Activated B cell treated with CpG ODN at 0.5 μM for 24 hours (primary cell): ENCODE measurements around the gene BCR. TPM values are rescaled to one million over a fixed set of nuclear protein-coding genes. Genes with fewer than 3 reads are reported as not detected.

Source experiments
- ATAC-seq: fragments of 200-7000 bp; cut with Tn5 transposase; one replicate; pipeline ENCODE4 v1.10.0; 2021; ENCODE audit warnings: low read depth, mild to moderate bottlenecking, moderate library complexity
- CTCF ChIA-PET: fragments of 350-600 bp; sonication (Branson Sonifier 250); formaldehyde crosslinking; loops from one replicate; lab custom pipeline; 2021; ENCODE audit warnings: antibody characterized with exemption; lab: Charles Lee
- POLR2A ChIA-PET: fragments of 350-600 bp; sonication (Branson Sonifier 250); formaldehyde crosslinking; loops from one replicate; lab custom pipeline; 2021; ENCODE audit warnings: antibody characterized with exemption; lab: Charles Lee
- DNase-seq: peaks from one replicate; pipeline ENCODE4 v3.0.0; 2022
- H3K27ac Mint-ChIP-seq: one replicate; pipeline ENCODE4 v1.8.0; 2020; ENCODE audit warnings: mixed read lengths
- H3K27me3 Mint-ChIP-seq: one replicate; pipeline ENCODE4 v1.8.0; 2021; ENCODE audit warnings: mixed read lengths
- H3K36me3 Mint-ChIP-seq: one replicate; pipeline ENCODE4 v1.8.0; 2021; ENCODE audit warnings: low read depth, mixed read lengths
- H3K4me1 Mint-ChIP-seq: one replicate; pipeline ENCODE4 v1.8.0; 2021; ENCODE audit warnings: mixed read lengths
- H3K4me3 Mint-ChIP-seq: one replicate; pipeline ENCODE4 v1.8.0; 2020; ENCODE audit warnings: mild to moderate bottlenecking, mixed read lengths
- H3K9me3 Mint-ChIP-seq: one replicate; pipeline ENCODE4 v1.8.0; 2020; ENCODE audit warnings: mixed read lengths
- intact Hi-C: fragments of 100-400 bp; cut with micrococcal nuclease; formaldehyde crosslinking; loops from one replicate; pipeline ENCODE4 v1.15.1; 2024
- total RNA-seq: library from RNA; stranded (reverse); gene quantifications from 2 replicates; pipeline ENCODE4 v1.2.3, GENCODE V29; 2022
- TF ChIP-seq, protein P1 (sequence below): fragments of 200-600 bp; IDR thresholded peaks from one replicate; pipeline ENCODE4 v1.8.0; 2022; ENCODE audit warnings: antibody characterized with exemption, mild to moderate bottlenecking

BCR gene
- total RNA-seq, 1 donor from 2014 or later: 20.9 TPM

DNA sequence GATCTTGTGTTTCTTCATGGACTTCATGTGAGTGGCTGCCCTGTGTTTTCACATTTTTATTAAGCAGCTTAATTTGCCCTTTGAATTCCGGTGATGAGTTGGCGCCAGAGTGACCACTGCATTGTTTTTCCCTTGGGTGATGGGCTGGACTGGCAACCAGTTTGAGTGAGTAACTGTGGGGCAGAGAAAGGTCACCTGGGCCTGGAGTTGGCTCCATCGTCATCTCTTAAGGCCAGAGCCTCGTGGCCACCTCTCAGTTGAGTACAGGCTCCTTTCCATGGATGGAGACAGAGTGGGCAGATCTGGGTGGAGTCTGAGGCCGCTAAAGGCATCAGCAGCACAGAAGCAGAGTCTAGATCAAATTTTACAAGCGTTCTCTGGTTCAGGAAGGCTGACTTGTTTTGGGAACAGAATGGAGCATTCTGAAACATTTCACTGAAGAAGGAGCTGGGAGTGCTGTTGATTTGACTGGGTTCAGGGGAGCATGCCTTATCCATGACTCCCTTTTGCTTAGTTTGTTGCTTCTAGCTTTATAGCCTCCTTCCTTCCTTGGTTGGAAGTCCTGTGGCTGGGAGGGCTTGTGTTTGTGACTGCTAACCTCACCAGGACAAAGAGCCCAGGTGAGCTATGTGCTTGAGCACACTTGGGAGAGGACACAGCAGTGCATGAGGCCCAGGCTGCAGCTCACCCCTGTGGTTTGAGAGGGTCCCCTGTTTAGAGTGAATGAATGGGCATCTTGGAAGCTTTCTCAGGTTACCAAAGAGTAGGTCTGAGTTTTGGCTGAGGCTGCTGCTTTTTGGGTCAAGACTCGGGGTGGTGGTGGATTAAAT, 7.8 kb downstream of the BCR start:
- DNase-seq: no peak
- intact Hi-C loops: no loop called here
- Mint-ChIP-seq H3K4me3 (no peak overlapping the region), H3K9me3 (no peaks in the 10 kb centered on the region), H3K36me3 (peaks cover 16% of the 10 kb centered on the region), H3K27me3 (no peaks in the 10 kb centered on the region), H3K4me1 (peaks cover 28% of the 10 kb centered on the region), H3K27ac (no peak overlapping the region)
- TF ChIP-seq, protein P1, sequence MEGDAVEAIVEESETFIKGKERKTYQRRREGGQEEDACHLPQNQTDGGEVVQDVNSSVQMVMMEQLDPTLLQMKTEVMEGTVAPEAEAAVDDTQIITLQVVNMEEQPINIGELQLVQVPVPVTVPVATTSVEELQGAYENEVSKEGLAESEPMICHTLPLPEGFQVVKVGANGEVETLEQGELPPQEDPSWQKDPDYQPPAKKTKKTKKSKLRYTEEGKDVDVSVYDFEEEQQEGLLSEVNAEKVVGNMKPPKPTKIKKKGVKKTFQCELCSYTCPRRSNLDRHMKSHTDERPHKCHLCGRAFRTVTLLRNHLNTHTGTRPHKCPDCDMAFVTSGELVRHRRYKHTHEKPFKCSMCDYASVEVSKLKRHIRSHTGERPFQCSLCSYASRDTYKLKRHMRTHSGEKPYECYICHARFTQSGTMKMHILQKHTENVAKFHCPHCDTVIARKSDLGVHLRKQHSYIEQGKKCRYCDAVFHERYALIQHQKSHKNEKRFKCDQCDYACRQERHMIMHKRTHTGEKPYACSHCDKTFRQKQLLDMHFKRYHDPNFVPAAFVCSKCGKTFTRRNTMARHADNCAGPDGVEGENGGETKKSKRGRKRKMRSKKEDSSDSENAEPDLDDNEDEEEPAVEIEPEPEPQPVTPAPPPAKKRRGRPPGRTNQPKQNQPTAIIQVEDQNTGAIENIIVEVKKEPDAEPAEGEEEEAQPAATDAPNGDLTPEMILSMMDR: no peak
- ATAC-seq: no peak
- ChIA-PET POLR2A (no interaction called here), CTCF (interaction anchor here (0.8 to 1.5 kb wide), 3 partner anchors 9 to 94 kb away, joined by 3 to 4 read pairs (median 3); no protein-coding TSS in a partner anchor)

DNA sequence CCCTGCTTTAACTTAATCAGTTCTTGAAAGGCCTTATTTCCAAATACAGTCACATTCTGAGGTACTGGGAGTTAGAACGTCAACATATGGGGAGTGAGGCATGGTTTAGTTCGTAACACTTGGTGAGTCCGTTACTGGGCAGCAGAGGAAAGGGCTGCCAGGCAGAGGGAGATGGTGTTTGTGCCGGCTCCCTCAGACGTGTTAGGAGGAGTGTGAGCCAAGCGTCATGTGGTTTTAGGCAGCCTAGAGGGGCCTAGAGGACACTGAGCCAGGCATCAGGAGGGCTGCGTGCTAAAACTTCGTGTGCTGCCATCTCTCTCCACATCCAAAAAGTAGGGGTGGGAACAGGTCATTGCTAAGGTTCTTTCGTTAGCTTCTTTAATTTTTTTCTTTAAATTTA, 10.2 kb downstream of the BCR start:
- DNase-seq (no peak), ATAC-seq (no peak)
- H3K4me3 Mint-ChIP-seq: no peak overlapping the region
- peaks cover 10% of the 10 kb centered on the region for H3K4me1 Mint-ChIP-seq
- intact Hi-C loops: no loop called here
- H3K36me3 Mint-ChIP-seq: peaks cover 16% of the 10 kb centered on the region
- no peaks in the 10 kb centered on the region for H3K27me3 Mint-ChIP-seq
- no peak overlapping the region for H3K27ac Mint-ChIP-seq
- TF ChIP-seq, protein P1: no peak
- ChIA-PET POLR2A (no interaction called here), CTCF (no interaction called here)
- no peaks in the 10 kb centered on the region for H3K9me3 Mint-ChIP-seq

DNA sequence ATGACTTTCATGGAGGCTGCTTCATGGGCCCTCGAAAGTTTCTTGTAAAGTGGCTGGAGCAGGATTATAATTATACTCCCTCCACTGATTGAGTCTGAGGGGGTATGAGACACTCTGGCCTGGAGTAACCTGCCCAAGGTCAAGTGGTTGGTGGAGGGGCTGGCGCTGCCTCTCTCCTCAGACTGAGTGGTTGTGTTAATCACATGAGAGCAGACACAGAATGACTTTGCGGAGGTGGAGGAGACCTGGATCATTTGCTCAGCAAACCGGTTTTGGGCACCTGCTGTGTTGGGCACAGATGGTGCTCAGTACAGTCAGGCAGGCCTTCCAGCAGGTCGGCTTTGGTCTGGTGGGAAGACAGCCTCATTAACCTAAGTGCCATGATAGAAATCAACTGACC, 11.8 kb downstream of the BCR start:
- Mint-ChIP-seq H3K27me3 (no peaks in the 10 kb centered on the region), H3K9me3 (no peaks in the 10 kb centered on the region), H3K27ac (no peak overlapping the region), H3K36me3 (peaks cover 16% of the 10 kb centered on the region), H3K4me3 (no peak overlapping the region), H3K4me1 (no peaks in the 10 kb centered on the region)
- intact Hi-C loops: no loop called here
- DNase-seq: no peak
- ChIA-PET CTCF (no interaction called here), POLR2A (no interaction called here)
- ATAC-seq: no peak
- TF ChIP-seq, protein P1: no peak

DNA sequence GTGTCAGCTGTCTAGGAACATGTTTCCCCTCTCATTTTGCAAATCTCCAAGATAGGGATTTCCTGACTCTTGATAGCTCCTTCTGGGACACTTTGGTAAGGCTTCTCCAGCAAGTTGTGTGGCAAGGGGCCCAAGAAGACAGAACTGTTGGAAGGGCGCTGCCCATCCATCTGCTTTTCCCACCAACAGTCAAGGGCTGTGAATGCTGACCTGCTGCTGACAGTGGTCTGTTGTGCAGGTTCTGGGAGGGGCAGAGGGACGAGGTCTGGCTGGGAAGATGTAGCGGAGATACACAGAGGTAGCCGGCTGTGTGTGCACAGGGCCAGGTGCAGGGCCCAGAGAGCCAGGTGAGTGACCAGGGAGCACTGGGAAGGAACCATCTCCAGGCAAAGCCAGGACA, 12.2 kb downstream of the BCR start:
- Mint-ChIP-seq H3K9me3 (no peaks in the 10 kb centered on the region), H3K36me3 (peaks cover 16% of the 10 kb centered on the region), H3K27ac (no peak overlapping the region), H3K27me3 (no peaks in the 10 kb centered on the region), H3K4me1 (no peaks in the 10 kb centered on the region), H3K4me3 (no peak overlapping the region)
- no peak for DNase-seq
- TF ChIP-seq, protein P1: no peak
- POLR2A ChIA-PET: no interaction called here
- intact Hi-C loops: no loop called here
- CTCF ChIA-PET: no interaction called here
- no peak for ATAC-seq

DNA sequence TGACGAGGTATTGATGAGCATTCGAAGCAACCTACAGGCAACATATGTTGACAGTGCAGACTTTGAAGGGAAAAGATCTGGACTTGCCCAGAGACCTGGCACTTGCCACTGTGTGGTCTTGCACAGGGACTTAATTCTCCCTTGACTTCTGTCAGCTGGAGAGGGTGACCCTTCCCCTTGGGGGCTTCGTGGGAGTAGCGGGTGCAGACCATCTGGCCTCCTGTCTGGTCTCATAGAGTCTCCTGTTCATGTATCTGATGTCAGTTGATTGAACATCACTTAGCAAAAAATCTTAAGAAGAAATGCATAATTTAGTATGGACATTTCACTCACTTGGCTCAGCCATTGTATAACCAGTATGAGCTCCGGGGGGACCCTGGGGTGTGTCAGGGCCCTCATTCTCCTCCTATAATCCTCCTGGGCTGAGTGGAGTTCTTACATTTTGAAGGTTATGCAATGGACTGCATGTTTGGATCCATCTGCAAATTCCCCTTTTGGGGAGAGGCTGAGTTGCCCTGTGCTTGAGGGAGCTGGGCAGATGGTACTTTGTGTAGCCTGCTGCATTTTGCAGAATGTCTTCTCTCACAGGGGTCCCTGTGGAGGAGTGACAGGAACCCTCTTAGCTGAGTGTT, 13.0 kb downstream of the BCR start:
- no peak for ATAC-seq
- H3K4me1 Mint-ChIP-seq: no peaks in the 10 kb centered on the region
- POLR2A ChIA-PET: no interaction called here
- intact Hi-C loops: no loop called here
- H3K27ac Mint-ChIP-seq: no peak overlapping the region
- H3K36me3 Mint-ChIP-seq: peaks cover 11% of the 10 kb centered on the region
- TF ChIP-seq, protein P1: no peak
- DNase-seq: no peak
- no peak overlapping the region for H3K4me3 Mint-ChIP-seq
- H3K27me3 Mint-ChIP-seq: no peaks in the 10 kb centered on the region
- CTCF ChIA-PET: no interaction called here
- H3K9me3 Mint-ChIP-seq: no peaks in the 10 kb centered on the region
